ENCODE data around the gene TMEM231. TPM values are rescaled to one million over a fixed set of nuclear protein-coding genes. Genes with fewer than 3 reads are reported as not detected.

TMEM231 gene
- 1 to 10 TPM; 2.9 to 6.2 (median 4.7) TPM for total RNA-seq

- TF ChIP-seq CTCF (IDR thresholded peaks at IDR 0.05; ENCODE audit: low read depth) = no peak
Observed at GRCh38 chr16:75555707-75556430, at the start of gene TMEM231. Gene TMEM231, minus strand, starts transcription at chr16:75556252. Its CDS starts 43 bp downstream, at chr16:75556209.

GRCh38 chr16:75603241-75603640 is 47.2 kb upstream of the TMEM231 start:
- TF ChIP-seq CTCF (IDR thresholded peaks at IDR 0.05; ENCODE audit: low read depth) = no peak

GRCh38 chr16:75599452-75600277 is 43.6 kb upstream of the TMEM231 start:
- TF ChIP-seq CTCF (IDR thresholded peaks at IDR 0.05; ENCODE audit: low read depth) = no peak

- no peak for TF ChIP-seq CTCF (IDR thresholded peaks at IDR 0.05; ENCODE audit: low read depth)
Observed at GRCh38 chr16:75593825-75594820, 38.1 kb upstream of the TMEM231 start.

- TF ChIP-seq CTCF (IDR thresholded peaks at IDR 0.05; ENCODE audit: low read depth) = no peak
Observed at GRCh38 chr16:75593308-75593707, 37.3 kb upstream of the TMEM231 start.

- no peak for TF ChIP-seq CTCF (IDR thresholded peaks at IDR 0.05; ENCODE audit: low read depth)
Observed at GRCh38 chr16:75590920-75591843, 35.1 kb upstream of the TMEM231 start.

Measured in subcutaneous adipose tissue (tissue), 4 donors.